ENCODE measurements around the gene ARHGEF37. TPM values are rescaled to one million over a fixed set of nuclear protein-coding genes. Genes with fewer than 3 reads are reported as not detected.

The ARHGEF37 gene
- total RNA-seq, 4 donors from 2014 or later: 45.4 to 75.3 (median 65.3) TPM

- no peak overlapping the region for H3K27ac ChIP-seq
- no peak for TF ChIP-seq EP300 (IDR thresholded peaks at IDR 0.05)
- TF ChIP-seq POLR2A (IDR thresholded peaks at IDR 0.05): no peak
- TF ChIP-seq, protein P1, sequence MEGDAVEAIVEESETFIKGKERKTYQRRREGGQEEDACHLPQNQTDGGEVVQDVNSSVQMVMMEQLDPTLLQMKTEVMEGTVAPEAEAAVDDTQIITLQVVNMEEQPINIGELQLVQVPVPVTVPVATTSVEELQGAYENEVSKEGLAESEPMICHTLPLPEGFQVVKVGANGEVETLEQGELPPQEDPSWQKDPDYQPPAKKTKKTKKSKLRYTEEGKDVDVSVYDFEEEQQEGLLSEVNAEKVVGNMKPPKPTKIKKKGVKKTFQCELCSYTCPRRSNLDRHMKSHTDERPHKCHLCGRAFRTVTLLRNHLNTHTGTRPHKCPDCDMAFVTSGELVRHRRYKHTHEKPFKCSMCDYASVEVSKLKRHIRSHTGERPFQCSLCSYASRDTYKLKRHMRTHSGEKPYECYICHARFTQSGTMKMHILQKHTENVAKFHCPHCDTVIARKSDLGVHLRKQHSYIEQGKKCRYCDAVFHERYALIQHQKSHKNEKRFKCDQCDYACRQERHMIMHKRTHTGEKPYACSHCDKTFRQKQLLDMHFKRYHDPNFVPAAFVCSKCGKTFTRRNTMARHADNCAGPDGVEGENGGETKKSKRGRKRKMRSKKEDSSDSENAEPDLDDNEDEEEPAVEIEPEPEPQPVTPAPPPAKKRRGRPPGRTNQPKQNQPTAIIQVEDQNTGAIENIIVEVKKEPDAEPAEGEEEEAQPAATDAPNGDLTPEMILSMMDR (IDR thresholded peaks at IDR 0.05): no peak
- TF ChIP-seq POLR2AphosphoS5 (IDR thresholded peaks at IDR 0.05): no peak
- no peaks in the 10 kb centered on the region for H3K9me3 ChIP-seq
- DNase-seq (ENCODE audit: low spot score in 2 of 2): no peak
- no peaks in the 10 kb centered on the region for H3K36me3 ChIP-seq
- H3K27me3 ChIP-seq: no peaks in the 10 kb centered on the region
- 95% methylated on average over 8 of the region's 9 CpGs for WGBS
- no peak overlapping the region for H3K4me3 ChIP-seq
- peaks cover 30% of the 10 kb centered on the region for H3K4me1 ChIP-seq
Observed at GRCh38 chr5:149638546-149639241, 57.4 kb downstream of the ARHGEF37 start.

DNA sequence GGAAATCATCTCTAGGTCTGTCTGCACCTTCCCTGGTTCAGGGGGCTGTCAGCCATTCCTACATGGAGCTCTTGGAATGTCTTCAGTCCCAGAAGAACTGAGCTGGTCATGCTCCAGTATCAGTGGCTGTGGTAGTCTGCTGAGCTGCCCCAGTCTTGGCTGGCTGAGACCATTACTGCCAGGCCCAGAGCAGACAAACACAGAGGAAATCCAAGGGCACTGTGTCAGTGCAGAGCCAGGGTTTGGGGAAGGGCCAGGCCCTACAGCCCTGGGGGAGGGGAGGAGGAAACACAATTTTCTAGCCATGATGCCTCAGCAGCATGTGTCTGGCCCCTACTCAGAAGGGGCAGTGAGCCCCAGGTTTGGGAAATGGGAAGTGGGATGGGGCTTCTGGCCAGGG, 58.4 kb downstream of the ARHGEF37 start:
- Histone ChIP-seq H3K27me3 (no peaks in the 10 kb centered on the region), H3K9me3 (no peaks in the 10 kb centered on the region), H3K27ac (peak overlapping the region; percentile 46), H3K4me1 (peaks cover 22% of the 10 kb centered on the region), H3K36me3 (no peaks in the 10 kb centered on the region), H3K4me3 (no peak overlapping the region)
- no peak for DNase-seq (ENCODE audit: low spot score in 2 of 2)
- no peak for TF ChIP-seq POLR2A (IDR thresholded peaks at IDR 0.05)
- TF ChIP-seq EP300 (IDR thresholded peaks at IDR 0.05): no peak
- TF ChIP-seq, protein P1 (IDR thresholded peaks at IDR 0.05): no peak
- no peak for TF ChIP-seq POLR2AphosphoS5 (IDR thresholded peaks at IDR 0.05)

- no peaks in the 10 kb centered on the region for H3K27me3 ChIP-seq
- peaks cover 17% of the 10 kb centered on the region for H3K4me1 ChIP-seq
- no peak overlapping the region for H3K4me3 ChIP-seq
- peak overlapping the region; percentile 46 for H3K27ac ChIP-seq
- 70% methylated on average over 7 of the region's 7 CpGs for WGBS
- no peaks in the 10 kb centered on the region for H3K9me3 ChIP-seq
- H3K36me3 ChIP-seq: no peaks in the 10 kb centered on the region
- DNase-seq (ENCODE audit: low spot score in 2 of 2): peak in 1 of 2 donors; percentile 38
- TF ChIP-seq, protein P1 (IDR thresholded peaks at IDR 0.05): no peak
- TF ChIP-seq POLR2AphosphoS5 (IDR thresholded peaks at IDR 0.05) (no peak), POLR2A (IDR thresholded peaks at IDR 0.05) (no peak), EP300 (IDR thresholded peaks at IDR 0.05) (no peak)
Observed at GRCh38 chr5:149640350-149640999, 59.2 kb downstream of the ARHGEF37 start.

- peaks cover 17% of the 10 kb centered on the region for H3K4me1 ChIP-seq
- H3K9me3 ChIP-seq: no peaks in the 10 kb centered on the region
- peak in 1 of 2 donors; percentile 59 for DNase-seq (ENCODE audit: low spot score in 2 of 2)
- no peaks in the 10 kb centered on the region for H3K36me3 ChIP-seq
- no peaks in the 10 kb centered on the region for H3K27me3 ChIP-seq
- 69% methylated on average over 18 of the region's 18 CpGs for WGBS
- peak overlapping the region; percentile 46 for H3K27ac ChIP-seq
- no peak overlapping the region for H3K4me3 ChIP-seq
- TF ChIP-seq POLR2AphosphoS5 (IDR thresholded peaks at IDR 0.05) (no peak), EP300 (IDR thresholded peaks at IDR 0.05) (no peak), POLR2A (IDR thresholded peaks at IDR 0.05) (no peak)
- TF ChIP-seq, protein P1 (IDR thresholded peaks at IDR 0.05): no peak
Observed at GRCh38 chr5:149641000-149641576, 59.8 kb downstream of the ARHGEF37 start.

- no peak overlapping the region for H3K4me3 ChIP-seq
- TF ChIP-seq POLR2A (IDR thresholded peaks at IDR 0.05) (no peak), POLR2AphosphoS5 (IDR thresholded peaks at IDR 0.05) (no peak), EP300 (IDR thresholded peaks at IDR 0.05) (no peak)
- TF ChIP-seq, protein P1 (IDR thresholded peaks at IDR 0.05): no peak
- no peak for DNase-seq (ENCODE audit: low spot score in 2 of 2)
- H3K27ac ChIP-seq: no peak overlapping the region
- no peaks in the 10 kb centered on the region for H3K27me3 ChIP-seq
- 89% methylated on average over 5 of the region's 5 CpGs for WGBS
- H3K4me1 ChIP-seq: peaks cover 14% of the 10 kb centered on the region
- no peaks in the 10 kb centered on the region for H3K36me3 ChIP-seq
- no peaks in the 10 kb centered on the region for H3K9me3 ChIP-seq
Observed at GRCh38 chr5:149641600-149641999, 60.3 kb downstream of the ARHGEF37 start.
